HEK293 (cell line): Measurements from ENCODE around the gene SLC6A4.

ENCODE experiments used
- CTCF ChIA-PET: fragments of 350-600 bp; formaldehyde crosslinking; extraction: SDS; loops from one replicate; lab custom pipeline; 2021; ENCODE audit warnings: antibody characterized with exemption; lab: Yijun Ruan, JAX
- POLR2A ChIA-PET: fragments of 300-600 bp; formaldehyde crosslinking; extraction: SDS; loops from one replicate; lab custom pipeline; 2020; ENCODE audit warnings: antibody characterized with exemption, inconsistent platforms; lab: Yijun Ruan, JAX
- H3K27ac ChIP-seq: fragments of 200-500 bp; sonication (Bioruptor generic); 2 replicates; pipeline ENCODE4 v1.5.1; 2014; ENCODE audit warnings: low read depth, low read length, control low read depth, inconsistent platforms; ENCODE audit errors: extremely low read depth
- H3K36me3 ChIP-seq, 2 experiments: fragments of 200-500 bp in 1 of 2; sonication (Bioruptor generic) in 1 of 2; 1 replicate in 1 of 2; 2 replicates in 1 of 2; pipeline ENCODE4 v1.5.1; 2014 to 2017; ENCODE audit warnings: inconsistent platforms in 2 of 2, low read length in 2 of 2; ENCODE audit not compliant: control insufficient read depth in 2 of 2, insufficient read depth in 1 of 2
- H3K4me1 ChIP-seq: fragments of 200-500 bp; sonication (Bioruptor generic); 2 replicates; pipeline ENCODE4 v1.5.1; 2014; ENCODE audit warnings: mild to moderate bottlenecking, low read length, inconsistent platforms; ENCODE audit not compliant: control insufficient read depth, insufficient read depth
- H3K4me3 ChIP-seq: 2 replicates; pipeline ENCODE4 v1.5.1; 2011; ENCODE audit warnings: low read depth, mild to moderate bottlenecking, control low read depth, low read length, moderate library complexity
- H3K9me3 ChIP-seq: fragments of 200-500 bp; sonication (Bioruptor generic); 2 replicates; pipeline ENCODE4 v1.5.1; 2014; ENCODE audit warnings: low read depth, low read length, inconsistent platforms; ENCODE audit not compliant: control insufficient read depth, insufficient read depth
- BCL11A ChIP-seq: fragments of 450-650 bp; formaldehyde crosslinking; IDR thresholded peaks from 2 replicates; pipeline ENCODE4 v1.5.1; 2016; ENCODE audit warnings: low read depth, missing biosample characterization, missing genetic modification characterization
- ELK4 ChIP-seq: IDR thresholded peaks from 2 replicates; pipeline ENCODE4 v1.6.1; 2011; ENCODE audit warnings: mild to moderate bottlenecking, low read depth, low read length, borderline replicate concordance
- FEZF1 ChIP-seq: fragments of 450-650 bp; formaldehyde crosslinking; IDR thresholded peaks from 2 replicates; pipeline ENCODE4 v1.5.1; 2016; ENCODE audit warnings: missing biosample characterization, missing genetic modification characterization
- IKZF3 ChIP-seq: fragments of 450-650 bp; IDR thresholded peaks from 2 replicates; pipeline ENCODE4 v1.5.0; 2018; ENCODE audit warnings: missing biosample characterization, mild to moderate bottlenecking, missing genetic modification characterization, moderate library complexity
- KLF1 ChIP-seq: fragments of 450-650 bp; formaldehyde crosslinking; IDR thresholded peaks from 2 replicates; pipeline ENCODE4 v1.5.1; 2016; ENCODE audit warnings: missing biosample characterization, missing genetic modification characterization
- KLF16 ChIP-seq: fragments of 450-650 bp; formaldehyde crosslinking; IDR thresholded peaks from 2 replicates; pipeline ENCODE4 v1.5.1; 2017; ENCODE audit warnings: missing biosample characterization, missing genetic modification characterization
- REPIN1 ChIP-seq: fragments of 450-650 bp; formaldehyde crosslinking; IDR thresholded peaks from 2 replicates; pipeline ENCODE4 v1.5.1; 2017; ENCODE audit warnings: missing biosample characterization, missing genetic modification characterization, low read depth
- SALL2 ChIP-seq: fragments of 450-650 bp; formaldehyde crosslinking; IDR thresholded peaks from 2 replicates; pipeline ENCODE4 v1.5.0; 2017; ENCODE audit warnings: missing biosample characterization, mild to moderate bottlenecking, missing genetic modification characterization, borderline replicate concordance
- SCRT1 ChIP-seq: fragments of 450-650 bp; formaldehyde crosslinking; IDR thresholded peaks from 2 replicates; pipeline ENCODE4 v1.5.1; 2016; ENCODE audit warnings: missing biosample characterization, missing genetic modification characterization, borderline replicate concordance
- TCF7L2 ChIP-seq: IDR thresholded peaks from 2 replicates; pipeline ENCODE4 v1.6.1; 2011; ENCODE audit warnings: low read depth, mild to moderate bottlenecking, inconsistent platforms, low read length, moderate library complexity, borderline replicate concordance
- ZBTB49 ChIP-seq: fragments of 450-650 bp; formaldehyde crosslinking; IDR thresholded peaks from 2 replicates; pipeline ENCODE4 v1.5.1; 2016; ENCODE audit warnings: missing biosample characterization, missing genetic modification characterization, low read depth
- ZNF10 ChIP-seq: fragments of 450-650 bp; formaldehyde crosslinking; IDR thresholded peaks from 2 replicates; pipeline ENCODE4 v1.5.1; 2017; ENCODE audit warnings: missing biosample characterization, missing genetic modification characterization
- ZNF140 ChIP-seq: fragments of 450-650 bp; formaldehyde crosslinking; IDR thresholded peaks from 2 replicates; pipeline ENCODE4 v1.5.1; 2016; ENCODE audit warnings: missing biosample characterization, missing genetic modification characterization
- ZNF155 ChIP-seq: fragments of 450-650 bp; formaldehyde crosslinking; IDR thresholded peaks from 2 replicates; pipeline ENCODE4 v1.5.1; 2016; ENCODE audit warnings: missing biosample characterization, missing genetic modification characterization
- ZNF175 ChIP-seq: fragments of 450-650 bp; formaldehyde crosslinking; IDR thresholded peaks from 2 replicates; pipeline ENCODE4 v1.5.1; 2016; ENCODE audit warnings: missing biosample characterization, missing genetic modification characterization
- ZNF202 ChIP-seq: fragments of 450-650 bp; formaldehyde crosslinking; IDR thresholded peaks from 2 replicates; pipeline ENCODE4 v1.5.1; 2016; ENCODE audit warnings: missing biosample characterization, missing genetic modification characterization, borderline replicate concordance
- ZNF274 ChIP-seq, 2 experiments: fragments of 200-500 bp in 1 of 2; fragments of 450-650 bp in 1 of 2; sonication (Bioruptor generic) in 1 of 2; formaldehyde crosslinking in 1 of 2; IDR thresholded peaks; 2 replicates each; pipeline versions ENCODE4 v1.5.1 to v1.6.1; 2014 to 2016; ENCODE audit warnings: borderline replicate concordance in 1 of 2, inconsistent platforms in 1 of 2, low read length in 1 of 2, missing biosample characterization in 1 of 2, missing genetic modification characterization in 1 of 2
- ZNF391 ChIP-seq: fragments of 450-650 bp; formaldehyde crosslinking; IDR thresholded peaks from 2 replicates; pipeline ENCODE4 v1.5.1; 2016; ENCODE audit warnings: low read depth, missing biosample characterization, missing genetic modification characterization, borderline replicate concordance
- ZNF449 ChIP-seq: fragments of 450-650 bp; formaldehyde crosslinking; IDR thresholded peaks from 2 replicates; pipeline ENCODE4 v1.5.1; 2017; ENCODE audit warnings: missing biosample characterization, mild to moderate bottlenecking, missing genetic modification characterization, moderate library complexity
- ZNF48 ChIP-seq: fragments of 450-650 bp; formaldehyde crosslinking; IDR thresholded peaks from 2 replicates; pipeline ENCODE4 v1.5.1; 2016; ENCODE audit warnings: missing biosample characterization, missing genetic modification characterization
- ZNF571 ChIP-seq: fragments of 450-650 bp; formaldehyde crosslinking; IDR thresholded peaks from 2 replicates; pipeline ENCODE4 v1.5.0; 2017; ENCODE audit warnings: missing biosample characterization, missing genetic modification characterization
- ZNF585B ChIP-seq: fragments of 450-650 bp; formaldehyde crosslinking; IDR thresholded peaks from 2 replicates; pipeline ENCODE4 v1.5.1; 2016; ENCODE audit warnings: missing biosample characterization, missing genetic modification characterization
- ZNF629 ChIP-seq: fragments of 450-650 bp; formaldehyde crosslinking; IDR thresholded peaks from 2 replicates; pipeline ENCODE4 v1.5.1; 2017; ENCODE audit warnings: missing biosample characterization, missing genetic modification characterization
- ZNF654 ChIP-seq: fragments of 450-650 bp; formaldehyde crosslinking; IDR thresholded peaks from 2 replicates; pipeline ENCODE4 v1.5.1; 2016; ENCODE audit warnings: low read depth, missing biosample characterization, missing genetic modification characterization
- ZNF777 ChIP-seq: fragments of 450-650 bp; formaldehyde crosslinking; IDR thresholded peaks from 2 replicates; pipeline ENCODE4 v1.5.1; 2017; ENCODE audit warnings: missing biosample characterization, missing genetic modification characterization, borderline replicate concordance
- ZNF791 ChIP-seq: fragments of 450-650 bp; formaldehyde crosslinking; IDR thresholded peaks from 2 replicates; pipeline ENCODE4 v1.5.1; 2016; ENCODE audit warnings: missing biosample characterization, missing genetic modification characterization
- ZSCAN18 ChIP-seq: fragments of 450-650 bp; formaldehyde crosslinking; IDR thresholded peaks from 2 replicates; pipeline ENCODE4 v1.5.1; 2016; ENCODE audit warnings: missing biosample characterization, missing genetic modification characterization
- ZSCAN30 ChIP-seq: fragments of 450-650 bp; IDR thresholded peaks from 2 replicates; pipeline ENCODE4 v1.5.1; 2018; ENCODE audit warnings: missing biosample characterization, mild to moderate bottlenecking, missing genetic modification characterization, moderate library complexity

The SLC6A4 gene

GRCh38 chr17:30217746-30218245, 17.7 kb downstream of the SLC6A4 start:
- CTCF ChIA-PET: no interaction called here
- H3K27ac ChIP-seq: no peak overlapping the region
- no peak for TF ChIP-seq ZNF391 (tag by site-specific recombination)
- no peak for TF ChIP-seq ZNF629 (tag by site-specific recombination)
- TF ChIP-seq IKZF3 (tag by site-specific recombination): no peak
- H3K36me3 ChIP-seq: no peaks in the 10 kb centered on the region
- H3K4me3 ChIP-seq: no peak overlapping the region
- POLR2A ChIA-PET: no interaction called here
- H3K4me1 ChIP-seq: no peaks in the 10 kb centered on the region
- no peaks in the 10 kb centered on the region for H3K9me3 ChIP-seq

GRCh38 chr17:30217054-30217453, 18.4 kb downstream of the SLC6A4 start:
- Histone ChIP-seq H3K36me3 (no peaks in the 10 kb centered on the region), H3K9me3 (no peaks in the 10 kb centered on the region), H3K27ac (no peak overlapping the region), H3K4me3 (no peak overlapping the region), H3K4me1 (no peaks in the 10 kb centered on the region)
- TF ChIP-seq ZNF175 (tag by site-specific recombination) (no peak), ELK4 (no peak), BCL11A (tag by site-specific recombination) (no peak), ZNF571 (no peak), ZNF48 (tag by site-specific recombination) (no peak), SCRT1 (tag by site-specific recombination) (no peak), ZNF202 (tag by site-specific recombination) (no peak), ZNF140 (tag by site-specific recombination) (no peak), ZNF791 (no peak), ZSCAN18 (no peak), ZNF654 (no peak), ZNF274 (IDR thresholded peaks at IDR 0.05; ENCODE audit: low read length) (no peak), ZNF274 (tag by site-specific recombination; IDR thresholded peaks at IDR 0.05; ENCODE audit: borderline replicate concordance) (no peak), REPIN1 (tag by site-specific recombination) (no peak), FEZF1 (no peak), ZNF449 (tag by site-specific recombination) (no peak), ZNF10 (no peak), ZNF585B (no peak)
- ChIA-PET CTCF (no interaction called here), POLR2A (no interaction called here)

- Histone ChIP-seq H3K27ac (no peak overlapping the region), H3K9me3 (no peaks in the 10 kb centered on the region), H3K4me3 (no peak overlapping the region), H3K4me1 (no peaks in the 10 kb centered on the region), H3K36me3 (no peaks in the 10 kb centered on the region)
- ChIA-PET POLR2A (no interaction called here), CTCF (interaction anchor here (0.5 to 1.2 kb wide), 6 partner anchors 10 to 719 kb away, joined by 3 to 5 read pairs (median 3); no protein-coding TSS in a partner anchor)
- TF ChIP-seq TCF7L2: no peak
- TF ChIP-seq ZNF777 (tag by site-specific recombination): no peak
- TF ChIP-seq ZBTB49 (tag by site-specific recombination): no peak
- TF ChIP-seq ZNF571: no peak
- TF ChIP-seq ZNF155: no peak
- no peak for TF ChIP-seq ZSCAN30 (tag by site-specific recombination)
- no peak for TF ChIP-seq KLF16
- TF ChIP-seq SALL2 (tag by site-specific recombination): no peak
- TF ChIP-seq KLF1 (tag by site-specific recombination): no peak
Measured at GRCh38 chr17:30212750-30213149, 22.7 kb downstream of the SLC6A4 start.
